Bronchial epithelial cell (primary cell): ENCODE data around the gene DCDC2C. TPM values are rescaled to one million over a fixed set of nuclear protein-coding genes. Genes with fewer than 3 reads are reported as not detected.

Experiments used
- DNase-seq: peaks from one replicate; pipeline ENCODE4 v3.0.0-alpha.2; 2010; ENCODE audit warnings: low read depth
- FAIRE-seq: peaks from 2 replicates; lab custom pipeline; 2011; peaks lifted over from hg19 to GRCh38; lab: Jason Lieb, UNC
- H3K27me3 ChIP-seq: 2 replicates; pipeline ENCODE4 v1.5.1; 2011; ENCODE audit warnings: low read length; ENCODE audit not compliant: control insufficient read depth, insufficient read depth
- H3K36me3 ChIP-seq: 2 replicates; pipeline ENCODE4 v1.5.1; 2011; ENCODE audit warnings: low read length; ENCODE audit not compliant: control insufficient read depth, insufficient read depth
- H3K4me3 ChIP-seq: 2 replicates; pipeline ENCODE4 v1.5.1; 2011; ENCODE audit warnings: mild to moderate bottlenecking, low read depth, low read length, control low read depth
- total RNA-seq: library from RNA; depleted of rRNA; stranded (reverse); fragments of >200 nt; gene quantifications from 2 replicates; pipeline ENCODE4 v1.2.1, GENCODE V29; 2014
- TF ChIP-seq, protein P1 (sequence below): IDR thresholded peaks from 2 replicates; pipeline ENCODE4 v1.5.1; 2011; ENCODE audit warnings: mild to moderate bottlenecking, moderate library complexity, low read length, control low read depth, inconsistent platforms; ENCODE audit not compliant: insufficient read depth, severe bottlenecking

DCDC2C gene
- total RNA-seq, 1 donor from 2014 or later: not detected

DNA sequence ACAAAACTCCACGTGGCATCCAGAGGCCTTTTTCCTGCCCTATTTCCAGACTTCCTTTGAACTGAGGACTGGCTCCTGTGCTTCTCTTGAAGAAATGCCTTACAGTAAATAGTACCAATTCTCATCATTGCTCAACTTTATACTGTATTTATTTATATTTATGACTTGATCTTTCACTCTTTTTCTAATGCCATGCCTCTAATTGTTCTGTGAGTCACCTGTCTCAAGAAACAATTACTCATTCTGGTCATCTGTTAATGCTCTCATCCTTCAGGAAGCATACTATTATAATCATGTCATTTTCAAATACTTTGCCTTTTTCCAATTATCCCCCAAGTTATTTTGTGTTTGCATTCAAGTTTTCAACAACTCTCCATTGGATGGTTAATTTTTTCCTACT lies 85.9 kb downstream of the DCDC2C start:
- Histone ChIP-seq H3K27me3 (no peaks in the 10 kb centered on the region), H3K36me3 (no peaks in the 10 kb centered on the region), H3K4me3 (no peak overlapping the region)
- TF ChIP-seq, protein P1, sequence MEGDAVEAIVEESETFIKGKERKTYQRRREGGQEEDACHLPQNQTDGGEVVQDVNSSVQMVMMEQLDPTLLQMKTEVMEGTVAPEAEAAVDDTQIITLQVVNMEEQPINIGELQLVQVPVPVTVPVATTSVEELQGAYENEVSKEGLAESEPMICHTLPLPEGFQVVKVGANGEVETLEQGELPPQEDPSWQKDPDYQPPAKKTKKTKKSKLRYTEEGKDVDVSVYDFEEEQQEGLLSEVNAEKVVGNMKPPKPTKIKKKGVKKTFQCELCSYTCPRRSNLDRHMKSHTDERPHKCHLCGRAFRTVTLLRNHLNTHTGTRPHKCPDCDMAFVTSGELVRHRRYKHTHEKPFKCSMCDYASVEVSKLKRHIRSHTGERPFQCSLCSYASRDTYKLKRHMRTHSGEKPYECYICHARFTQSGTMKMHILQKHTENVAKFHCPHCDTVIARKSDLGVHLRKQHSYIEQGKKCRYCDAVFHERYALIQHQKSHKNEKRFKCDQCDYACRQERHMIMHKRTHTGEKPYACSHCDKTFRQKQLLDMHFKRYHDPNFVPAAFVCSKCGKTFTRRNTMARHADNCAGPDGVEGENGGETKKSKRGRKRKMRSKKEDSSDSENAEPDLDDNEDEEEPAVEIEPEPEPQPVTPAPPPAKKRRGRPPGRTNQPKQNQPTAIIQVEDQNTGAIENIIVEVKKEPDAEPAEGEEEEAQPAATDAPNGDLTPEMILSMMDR: no peak
- FAIRE-seq (no peak), DNase-seq (peak; percentile 53)

DNA sequence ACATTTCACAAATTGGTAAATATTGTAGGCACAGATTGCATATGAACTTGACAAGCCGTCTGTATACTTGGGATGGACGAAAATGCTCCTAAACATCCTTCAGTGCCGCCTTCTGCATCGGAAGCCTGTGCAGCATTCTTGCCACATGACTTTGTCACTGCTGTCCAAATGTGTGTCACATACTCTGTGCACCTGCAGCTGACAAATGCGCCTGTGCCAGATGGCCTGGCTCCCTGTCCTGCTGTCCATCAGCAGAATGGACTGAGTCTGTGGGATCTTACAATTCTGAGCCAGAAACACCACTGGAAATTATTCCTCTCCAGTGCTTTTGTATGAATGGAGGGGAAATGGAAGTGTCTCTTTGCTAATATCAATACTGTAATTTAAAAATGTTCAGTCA lies 89.9 kb downstream of the DCDC2C start:
- TF ChIP-seq, protein P1: no peak
- H3K27me3 ChIP-seq: no peaks in the 10 kb centered on the region
- FAIRE-seq (no peak), DNase-seq (no peak)
- no peak overlapping the region for H3K4me3 ChIP-seq
- H3K36me3 ChIP-seq: no peaks in the 10 kb centered on the region

DNA sequence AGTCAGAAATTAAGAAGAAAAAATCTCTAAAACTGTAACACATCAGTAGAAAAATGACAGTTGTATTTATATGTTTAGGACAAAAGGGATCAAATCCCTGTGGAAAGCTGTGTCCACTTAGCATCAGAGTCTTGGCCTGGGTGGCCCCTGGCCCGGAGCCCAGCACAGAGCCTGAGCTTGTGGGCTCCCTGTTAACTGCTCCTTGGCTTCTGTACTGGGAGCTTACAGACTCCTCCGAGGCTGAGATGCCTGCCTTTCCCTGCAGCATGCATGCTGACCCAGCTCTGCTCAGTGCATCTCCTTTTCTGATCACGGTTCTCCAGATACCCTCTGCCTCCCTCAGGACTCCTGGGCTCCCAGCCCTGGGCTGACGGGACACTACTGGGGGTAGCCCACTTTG lies 98.1 kb downstream of the DCDC2C start:
- H3K36me3 ChIP-seq: no peaks in the 10 kb centered on the region
- H3K4me3 ChIP-seq: no peak overlapping the region
- no peak for FAIRE-seq
- no peaks in the 10 kb centered on the region for H3K27me3 ChIP-seq
- DNase-seq: no peak
- TF ChIP-seq, protein P1: no peak

DNA sequence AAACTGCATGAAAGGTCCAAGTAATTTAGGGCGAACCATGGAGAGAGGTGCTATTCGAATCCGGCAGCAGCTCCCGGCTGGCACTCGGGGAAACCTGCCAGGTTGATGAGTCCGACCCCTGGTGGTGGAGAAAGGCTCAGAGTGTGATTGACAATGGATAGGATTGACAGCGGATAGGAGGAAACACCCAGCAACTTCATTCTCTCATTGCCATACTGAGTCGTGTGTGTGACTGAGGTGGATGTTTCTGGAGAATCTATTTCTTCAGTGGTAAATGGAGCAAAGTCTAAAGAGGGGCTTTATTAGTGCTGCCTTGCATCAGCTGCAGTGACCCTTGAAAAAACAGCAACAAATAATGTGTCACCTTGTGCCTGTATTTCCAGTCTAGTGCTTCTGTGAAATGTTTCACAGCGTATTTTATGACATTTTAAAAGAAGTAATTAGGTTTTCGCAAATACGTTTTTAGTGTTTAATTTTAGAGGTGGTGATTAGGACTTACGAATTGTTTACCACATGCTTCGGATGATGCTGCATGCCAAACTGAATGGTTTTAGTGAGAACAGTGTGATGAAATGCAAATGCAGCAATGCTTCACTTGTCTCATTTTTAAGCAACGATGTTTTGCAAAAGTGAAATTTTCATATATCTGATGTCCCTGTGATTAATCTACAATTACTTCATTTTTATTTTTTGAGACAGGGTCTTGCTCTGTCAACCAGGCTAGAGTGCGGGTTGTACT lies 102.0 kb downstream of the DCDC2C start:
- no peak for FAIRE-seq

DNA sequence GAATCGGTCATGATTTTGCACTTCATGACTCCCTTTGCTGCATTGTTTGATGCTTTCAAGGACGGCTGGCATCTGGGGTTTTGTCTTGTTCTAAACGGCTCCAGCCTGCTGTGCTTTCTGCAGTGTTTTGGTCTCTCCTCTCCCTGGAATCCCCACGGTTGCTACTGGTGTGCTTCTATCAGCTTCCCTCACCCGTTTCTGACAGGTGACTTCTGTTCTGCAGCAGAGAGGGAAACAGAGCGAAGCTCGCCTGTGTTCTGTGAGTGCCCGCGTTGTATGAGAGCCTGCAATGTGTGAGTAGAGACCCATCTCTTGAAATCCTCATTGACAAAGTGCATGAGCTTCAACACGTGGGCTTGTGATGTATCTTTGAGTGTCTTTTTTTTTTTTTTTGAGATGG lies 102.8 kb downstream of the DCDC2C start:
- no peak for DNase-seq
- FAIRE-seq: no peak
- TF ChIP-seq, protein P1: no peak
- H3K4me3 ChIP-seq: no peak overlapping the region
- H3K27me3 ChIP-seq: no peaks in the 10 kb centered on the region
- no peaks in the 10 kb centered on the region for H3K36me3 ChIP-seq

More for the DNA sequence above, 102.0 kb downstream of the DCDC2C start:
- Histone ChIP-seq H3K27me3 (no peaks in the 10 kb centered on the region), H3K4me3 (no peak overlapping the region), H3K36me3 (no peaks in the 10 kb centered on the region)
- DNase-seq: no peak
- TF ChIP-seq, protein P1: no peak

DNA sequence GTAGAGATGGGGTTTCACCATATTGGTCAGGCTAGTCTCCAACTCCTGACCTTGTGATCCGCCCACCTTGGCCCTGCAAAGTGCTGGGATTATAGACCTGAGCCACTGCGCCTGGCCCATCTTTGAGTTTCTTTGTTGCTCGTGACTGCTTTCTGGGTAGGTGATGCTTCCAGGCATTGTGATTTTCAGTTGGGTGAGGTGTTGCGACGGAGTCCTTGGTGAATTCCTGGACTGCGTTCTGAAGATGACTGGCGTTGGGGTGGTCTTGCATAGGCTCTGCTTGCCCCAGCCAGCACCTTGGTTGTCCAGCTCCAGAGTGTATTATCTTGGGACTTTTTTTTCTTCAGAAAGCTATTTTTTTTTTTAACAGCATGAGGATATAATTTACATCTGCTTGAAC lies 103.4 kb downstream of the DCDC2C start:
- no peaks in the 10 kb centered on the region for H3K27me3 ChIP-seq
- no peak overlapping the region for H3K4me3 ChIP-seq
- FAIRE-seq (no peak), DNase-seq (no peak)
- TF ChIP-seq, protein P1: no peak
- H3K36me3 ChIP-seq: no peaks in the 10 kb centered on the region
